HCT116 (cell line): ENCODE measurements around the gene SLC2A14. TPM values are rescaled to one million over a fixed set of nuclear protein-coding genes. Genes with fewer than 3 reads are reported as not detected.
"Not testable (repeated sequence)": the region's sequence is repeated elsewhere in the genome, so short reads cannot be mapped to it uniquely, and the experiment has no call there.

ENCODE experiments used
- ATAC-seq: fragments of 200-7000 bp; cut with Tn5 transposase; 2 replicates; pipeline ENCODE4 v1.9.1; 2020; ENCODE audit warnings: mild to moderate bottlenecking, moderate library complexity
- BruUV-seq: library from RNA; stranded (reverse); fragments of 400-500 nt; replicated peaks from 2 replicates; lab custom pipeline; 2021; lab: Mats Ljungman, UMichigan
- CTCF ChIA-PET: fragments of 300-600 bp; sonication (Branson Sonifier 250); formaldehyde crosslinking; loops from one replicate; lab custom pipeline; 2021; ENCODE audit warnings: antibody characterized with exemption; lab: Charles Lee
- POLR2A ChIA-PET: fragments of 300-600, 350-600 bp; sonication (Branson Sonifier 250); formaldehyde crosslinking; loops from one replicate; lab custom pipeline; 2021; ENCODE audit warnings: antibody characterized with exemption; lab: Charles Lee
- RAD21 ChIA-PET, 2 experiments: fragments of 300-600 bp; sonication (Branson Sonifier 250); formaldehyde crosslinking; loops; one replicate each; lab custom pipeline; 2023; ENCODE audit warnings: low total read pairs in 2 of 2; ENCODE audit not compliant: uncharacterized antibody in 2 of 2, unreplicated experiment in 2 of 2, low non-redundant PET in 1 of 2; lab: Charles Lee
- DNase-seq: peaks from one replicate; pipeline ENCODE4 v3.0.0-alpha.2; 2010; ENCODE audit warnings: low read depth, low spot score
- H2AFZ ChIP-seq: fragments of 200-600 bp; shearing (Covaris generic), sonication (generic); 2 replicates; pipeline ENCODE4 v1.6.1; 2017; ENCODE audit warnings: low read depth, mixed run types, mixed read lengths, antibody characterized with exemption, low read length; ENCODE audit not compliant: poor library complexity, severe bottlenecking
- H3K27ac ChIP-seq: 2 replicates; pipeline ENCODE4 v1.5.1; 2012; ENCODE audit warnings: low read depth, low read length
- H3K27me3 ChIP-seq: fragments of 200-600 bp; sonication (generic); 2 replicates; pipeline ENCODE4 v1.6.1; 2016; ENCODE audit warnings: mixed run types, low read length, mixed read lengths; ENCODE audit not compliant: insufficient read depth
- H3K36me3 ChIP-seq, 2 experiments: fragments of 200-500 bp in 1 of 2; fragments of 200-600 bp in 1 of 2; sonication (Bioruptor generic) in 1 of 2; sonication (generic) in 1 of 2; 2 replicates each; pipeline versions ENCODE4 v1.5.1 to v1.6.1; 2014 to 2016; ENCODE audit warnings: low read length in 2 of 2, inconsistent platforms in 1 of 2, mixed read lengths in 1 of 2, mixed run types in 1 of 2; ENCODE audit not compliant: insufficient read depth in 2 of 2, control insufficient read depth in 1 of 2
- H3K4me1 ChIP-seq, 2 experiments: fragments of 200-600 bp in 1 of 2; sonication (generic) in 1 of 2; 2 replicates each; pipeline versions ENCODE4 v1.5.1 to v1.6.1; 2012 to 2017; ENCODE audit warnings: low read length in 2 of 2, inconsistent platforms in 1 of 2, mild to moderate bottlenecking in 1 of 2, mixed read lengths in 1 of 2, mixed run types in 1 of 2, moderate library complexity in 1 of 2; ENCODE audit not compliant: insufficient read depth in 2 of 2, control insufficient read depth in 1 of 2
- H3K4me2 ChIP-seq: fragments of 200-600 bp; sonication (generic); 2 replicates; pipeline ENCODE4 v1.6.1; 2017; ENCODE audit warnings: mixed run types, low read length, mixed read lengths
- H3K4me3 ChIP-seq, 2 experiments: fragments of 200-600 bp in 1 of 2; sonication (generic) in 1 of 2; replicated peaks in 1 of 2; 2 replicates each; pipeline ENCODE4 v1.5.1; 2011 to 2016; ENCODE audit warnings: low read length in 2 of 2, control low read depth in 1 of 2, low read depth in 1 of 2, mild to moderate bottlenecking in 1 of 2, mixed read lengths in 1 of 2, mixed run types in 1 of 2
- H3K79me2 ChIP-seq: fragments of 200-600 bp; sonication (generic); 2 replicates; pipeline ENCODE4 v1.6.1; 2017; ENCODE audit warnings: mild to moderate bottlenecking, mixed run types, low read length, moderate library complexity, mixed read lengths; ENCODE audit not compliant: insufficient read depth
- H3K9ac ChIP-seq: fragments of 200-600 bp; sonication (generic); 2 replicates; pipeline ENCODE4 v1.6.1; 2016; ENCODE audit warnings: low read length, mixed read lengths
- H3K9me2 ChIP-seq: fragments of 200-600 bp; sonication (generic), shearing (Covaris generic); 2 replicates; pipeline ENCODE4 v1.6.1; 2017; ENCODE audit warnings: mixed run types, mild to moderate bottlenecking, moderate library complexity; ENCODE audit not compliant: insufficient read depth
- H3K9me3 ChIP-seq, 2 experiments: fragments of 200-500 bp in 1 of 2; fragments of 200-600 bp in 1 of 2; sonication (Bioruptor generic) in 1 of 2; sonication (generic) in 1 of 2; 2 replicates each; pipeline ENCODE4 v1.6.1; 2014 to 2017; ENCODE audit warnings: low read length in 2 of 2, mixed read lengths in 2 of 2, inconsistent platforms in 1 of 2, low read depth in 1 of 2, mild to moderate bottlenecking in 1 of 2, mixed run types in 1 of 2, moderate library complexity in 1 of 2; ENCODE audit not compliant: control insufficient read depth in 1 of 2, insufficient read depth in 1 of 2
- H4K20me1 ChIP-seq: fragments of 200-600 bp; sonication (generic), shearing (Covaris generic); 2 replicates; pipeline ENCODE4 v1.6.1; 2017; ENCODE audit warnings: mixed run types, mild to moderate bottlenecking, moderate library complexity; ENCODE audit not compliant: insufficient read depth
- CBX3 ChIP-seq: IDR thresholded peaks from 2 replicates; pipeline ENCODE4 v1.6.1; 2012; ENCODE audit warnings: low read depth
- EZH2 ChIP-seq: fragments of 200-600 bp; sonication (generic); IDR thresholded peaks from 2 replicates; pipeline ENCODE4 v1.6.1; 2017; ENCODE audit warnings: antibody characterized with exemption, mixed run types
- FOSL1 ChIP-seq: IDR thresholded peaks from 2 replicates; pipeline ENCODE4 v1.6.1; 2012; ENCODE audit warnings: low read depth
- JUND ChIP-seq: IDR thresholded peaks from 2 replicates; pipeline ENCODE4 v1.6.1; 2012
- POLR2AphosphoS5 ChIP-seq: IDR thresholded peaks from 2 replicates; pipeline ENCODE4 v1.6.1; 2011; ENCODE audit warnings: mild to moderate bottlenecking, low read depth, low read length, moderate library complexity
- RAD21 ChIP-seq: IDR thresholded peaks from 2 replicates; pipeline ENCODE4 v1.6.1; 2012; ENCODE audit warnings: low read depth, mild to moderate bottlenecking
- REST ChIP-seq: IDR thresholded peaks from 2 replicates; pipeline ENCODE4 v1.6.1; 2012; ENCODE audit warnings: low read depth
- ZNF274 ChIP-seq: fragments of 200-500 bp; sonication (Bioruptor generic); IDR thresholded peaks from 2 replicates; pipeline ENCODE4 v1.6.1; 2014; ENCODE audit warnings: mild to moderate bottlenecking, low read depth, low read length, inconsistent platforms
- intact Hi-C: fragments of 100-400 bp; cut with micrococcal nuclease; formaldehyde crosslinking; loops from 2 replicates; pipeline ENCODE4 v1.10.0; 2022
- total RNA-seq: library from RNA; stranded (reverse); gene quantifications from one replicate; pipeline ENCODE4 v1.2.1, GENCODE V29; 2021; ENCODE audit not compliant: unreplicated experiment
- TF ChIP-seq, protein P1 (sequence below): IDR thresholded peaks from 2 replicates; pipeline ENCODE4 v1.6.1; 2012

The SLC2A14 gene
- total RNA-seq, 1 experiment from 2014 or later = not detected

- no peak for TF ChIP-seq REST
- TF ChIP-seq, protein P1, sequence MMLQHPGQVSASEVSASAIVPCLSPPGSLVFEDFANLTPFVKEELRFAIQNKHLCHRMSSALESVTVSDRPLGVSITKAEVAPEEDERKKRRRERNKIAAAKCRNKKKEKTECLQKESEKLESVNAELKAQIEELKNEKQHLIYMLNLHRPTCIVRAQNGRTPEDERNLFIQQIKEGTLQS = no peak
- TF ChIP-seq FOSL1 = no peak
- no peak for TF ChIP-seq ZNF274
- TF ChIP-seq CBX3 = no peak
- TF ChIP-seq POLR2AphosphoS5 = no peak
- TF ChIP-seq EZH2 = no peak
- no peak for TF ChIP-seq RAD21
- no peak for TF ChIP-seq JUND
Measured at GRCh38 chr12:7797698-7798398, 74.9 kb downstream of the SLC2A14 start (continued).

- H3K9me2 ChIP-seq, ATAC-seq, H3K36me3 ChIP-seq, H3K4me2 ChIP-seq, H3K4me3 ChIP-seq, H3K9ac ChIP-seq, H3K9me3 ChIP-seq, H4K20me1 ChIP-seq, H3K27ac ChIP-seq, H2AFZ ChIP-seq, intact Hi-C loops, H3K27me3 ChIP-seq, H3K79me2 ChIP-seq, DNase-seq, RAD21 ChIA-PET, BruUV-seq, H3K4me1 ChIP-seq: not testable (repeated sequence)
- ChIA-PET CTCF (interaction anchor here (2.2 kb wide), 1 partner anchor 10 kb away, joined by 9 read pairs; no protein-coding TSS in a partner anchor), POLR2A (interaction anchor here (1.8 kb wide), 1 partner anchor 108 kb away, joined by 12 read pairs; no protein-coding TSS in a partner anchor)
Measured at GRCh38 chr12:7797269-7797668, 75.4 kb downstream of the SLC2A14 start.
